A549 (cell line): ENCODE measurements around the gene LRRC8E. TPM values are rescaled to one million over a fixed set of nuclear protein-coding genes. Genes with fewer than 3 reads are reported as not detected.

Source experiments
- ATAC-seq, 2 experiments: fragments of 200-7000 bp in 1 of 2; fragments of >200 bp in 1 of 2; cut with Nextera tagmentation in 1 of 2; cut with Tn5 transposase in 1 of 2; 3 replicates each; pipeline versions ENCODE4 v1.8.0 to v1.9.1; 2018 to 2020; ENCODE audit warnings: mild to moderate bottlenecking in 1 of 2, moderate library complexity in 1 of 2
- CTCF ChIA-PET: fragments of 300-600 bp; sonication (Branson Sonifier 250); formaldehyde crosslinking; extraction: SDS; loops from one replicate; lab custom pipeline; 2021; ENCODE audit warnings: antibody characterized with exemption, inconsistent platforms; lab: Yijun Ruan, JAX
- POLR2A ChIA-PET: fragments of 350-600 bp; formaldehyde crosslinking; extraction: SDS; loops from one replicate; lab custom pipeline; 2021; ENCODE audit warnings: antibody characterized with exemption, inconsistent platforms; lab: Yijun Ruan, JAX
- DNase-seq, 2 experiments: peaks; one replicate each; pipeline versions ENCODE4 v3.0.0 to v3.0.0-alpha.2; 2011 to 2016; ENCODE audit warnings: low read depth in 1 of 2, low spot score in 1 of 2
- FAIRE-seq: peaks from 2 replicates; lab custom pipeline; 2011; peaks lifted over from hg19 to GRCh38; lab: Jason Lieb, UNC
- H3K27ac ChIP-seq, 2 experiments: fragments of >200 bp; sonication (Bioruptor Twin); formaldehyde crosslinking; 3 replicates each; pipeline ENCODE4 v1.5.1; 2016 to 2017
- H3K4me1 ChIP-seq: fragments of >200 bp; sonication (Bioruptor Twin); formaldehyde crosslinking; 3 replicates; pipeline ENCODE4 v1.6.1; 2016
- H3K4me2 ChIP-seq: fragments of >200 bp; sonication (Bioruptor Twin); formaldehyde crosslinking; 3 replicates; pipeline ENCODE4 v1.6.1; 2016
- H3K4me3 ChIP-seq: fragments of >200 bp; sonication (Bioruptor Twin); formaldehyde crosslinking; 3 replicates; pipeline ENCODE4 v1.5.1; 2016
- H3K9me3 ChIP-seq: fragments of >200 bp; sonication (Bioruptor Twin); formaldehyde crosslinking; 3 replicates; pipeline ENCODE4 v1.6.1; 2016
- BHLHE40 ChIP-seq: IDR thresholded peaks from 2 replicates; pipeline ENCODE4 v1.6.1; 2012; ENCODE audit warnings: low read depth, low read length, inconsistent platforms
- CBX8 ChIP-seq: fragments of 200-600 bp; sonication (generic); IDR thresholded peaks from 2 replicates; pipeline ENCODE4 v1.6.1; 2016
- CEBPB ChIP-seq, 2 experiments: fragments of >200 bp in 1 of 2; sonication (Bioruptor Twin) in 1 of 2; formaldehyde crosslinking in 1 of 2; IDR thresholded peaks; 2 replicates each; pipeline ENCODE4 v1.6.1; 2012 to 2016
- EP300 ChIP-seq, 2 experiments: fragments of >200 bp; sonication (Bioruptor Twin); formaldehyde crosslinking; IDR thresholded peaks; 2 replicates in 1 of 2; 3 replicates in 1 of 2; pipeline ENCODE4 v1.6.1; 2016 to 2017
- FOSB ChIP-seq: fragments of 250-450 bp; sonication (Bioruptor Pico); IDR thresholded peaks from 2 replicates; pipeline ENCODE4 v1.5.0; 2020; ENCODE audit warnings: mild to moderate bottlenecking, moderate library complexity
- FOXS1 ChIP-seq: fragments of 250-450 bp; sonication (Bioruptor Pico); IDR thresholded peaks from 2 replicates; pipeline ENCODE4 v1.5.0; 2020; ENCODE audit warnings: mild to moderate bottlenecking, moderate library complexity
- GATA3 ChIP-seq: IDR thresholded peaks from 2 replicates; pipeline ENCODE4 v1.6.1; 2012; ENCODE audit warnings: borderline replicate concordance
- HDAC2 ChIP-seq: fragments of 200-600 bp; sonication (generic); IDR thresholded peaks from 2 replicates; pipeline ENCODE4 v1.6.1; 2016
- HEYL ChIP-seq: fragments of 250-450 bp; sonication (Bioruptor Pico); IDR thresholded peaks from 2 replicates; pipeline ENCODE4 v1.8.0; 2021; ENCODE audit warnings: mild to moderate bottlenecking, moderate library complexity
- HOXB5 ChIP-seq: fragments of 250-450 bp; sonication (Bioruptor Pico); IDR thresholded peaks from 2 replicates; pipeline ENCODE4 v1.5.0; 2020; ENCODE audit warnings: mild to moderate bottlenecking, moderate library complexity
- JUN ChIP-seq, 2 experiments: fragments of >200 bp; sonication (Bioruptor Twin); formaldehyde crosslinking; IDR thresholded peaks; 2 replicates in 1 of 2; 3 replicates in 1 of 2; pipeline ENCODE4 v1.6.1; 2016 to 2017
- KDM1A ChIP-seq: fragments of 200-600 bp; sonication (generic); IDR thresholded peaks from 2 replicates; pipeline ENCODE4 v1.6.1; 2016; ENCODE audit warnings: low read depth, mild to moderate bottlenecking
- MAFK ChIP-seq: fragments of 450-650 bp; IDR thresholded peaks from 2 replicates; pipeline ENCODE4 v1.6.1; 2014; ENCODE audit not compliant: partially characterized antibody
- MAZ ChIP-seq: fragments of 150-350 bp; IDR thresholded peaks from 2 replicates; pipeline ENCODE4 v1.6.1; 2014; ENCODE audit warnings: antibody characterized with exemption, low read depth, low read length, borderline replicate concordance
- NR3C1 ChIP-seq: fragments of >200 bp; sonication (Bioruptor Twin); formaldehyde crosslinking; IDR thresholded peaks from 3 replicates; pipeline ENCODE4 v1.6.1; 2017
- PHF8 ChIP-seq: fragments of 200-600 bp; sonication (generic); IDR thresholded peaks from 2 replicates; pipeline ENCODE4 v1.6.1; 2016; ENCODE audit warnings: low read depth, mild to moderate bottlenecking, antibody characterized with exemption, moderate library complexity, borderline replicate concordance
- POLR2AphosphoS2 ChIP-seq: conservative IDR thresholded peaks from 2 replicates; pipeline ENCODE4 v1.6.1; 2012; ENCODE audit warnings: low read length, improper control_type of control experiment, inconsistent platforms
- RAD21 ChIP-seq, 2 experiments: fragments of >200 bp in 1 of 2; sonication (Bioruptor Twin) in 1 of 2; formaldehyde crosslinking in 1 of 2; IDR thresholded peaks in 1 of 2; conservative IDR thresholded peaks in 1 of 2; 2 replicates in 1 of 2; 3 replicates in 1 of 2; pipeline ENCODE4 v1.6.1; 2012 to 2018; ENCODE audit warnings: inconsistent platforms in 1 of 2
- RARB ChIP-seq: fragments of 250-450 bp; sonication (Bioruptor Pico); IDR thresholded peaks from 2 replicates; pipeline ENCODE4 v1.8.0; 2021; ENCODE audit warnings: mild to moderate bottlenecking, moderate library complexity
- SMC3 ChIP-seq: fragments of >200 bp; sonication (Bioruptor Twin); formaldehyde crosslinking; IDR thresholded peaks from 3 replicates; pipeline ENCODE4 v1.6.1; 2018; ENCODE audit warnings: inconsistent platforms
- TP53 ChIP-seq: fragments of 250-450 bp; sonication (Bioruptor Pico); IDR thresholded peaks from 2 replicates; pipeline ENCODE4 v1.5.0; 2021; ENCODE audit warnings: mild to moderate bottlenecking, moderate library complexity
- ZC3H11A ChIP-seq: fragments of 450-650 bp; IDR thresholded peaks from 2 replicates; pipeline ENCODE4 v1.6.1; 2014; ENCODE audit warnings: antibody characterized with exemption, mild to moderate bottlenecking
- ZSCAN20 ChIP-seq: fragments of 250-450 bp; sonication (Bioruptor Pico); IDR thresholded peaks from 2 replicates; pipeline ENCODE4 v1.8.0; 2022; ENCODE audit warnings: mild to moderate bottlenecking, moderate library complexity
- WGBS: methylation state at CpG from one replicate; pipeline ENCODE4 v1.1.6; 2017; ENCODE audit errors: missing lambda C conversion rate; 5-methylcytosine and 5-hydroxymethylcytosine counted together
- polyA plus RNA-seq, 4 experiments: library from polyadenylated mRNA; depleted of rRNA in 3 of 4; stranded (reverse); fragments of >200 nt; fragmentation: RNase III in 1 of 4; extraction: RNeasy Plus Mini Kit Qiagen cat#74134 plus additional on column Dnase treatment in 1 of 4; gene quantifications; 2 replicates in 3 of 4; 3 replicates in 1 of 4; pipeline ENCODE4 v1.2.3, GENCODE V29; 2011 to 2017
- TF ChIP-seq, protein P1 (sequence below): fragments of >200 bp; sonication (Bioruptor Twin); formaldehyde crosslinking; IDR thresholded peaks from 3 replicates; pipeline ENCODE4 v1.5.1; 2016
- TF ChIP-seq, protein P2 (sequence below): IDR thresholded peaks from 2 replicates; pipeline ENCODE4 v1.6.1; 2012; ENCODE audit warnings: low read depth, borderline replicate concordance
- TF ChIP-seq, protein P3 (sequence below): fragments of 250-450 bp; sonication (Bioruptor Pico); IDR thresholded peaks from 2 replicates; pipeline ENCODE4 v1.5.0; 2020; ENCODE audit warnings: low read depth, mild to moderate bottlenecking, moderate library complexity
- TF ChIP-seq, protein P4 (sequence below): fragments of 250-450 bp; sonication (Bioruptor Pico); IDR thresholded peaks from 2 replicates; pipeline ENCODE4 v1.5.0; 2021; ENCODE audit warnings: mild to moderate bottlenecking, moderate library complexity, borderline replicate concordance

Gene LRRC8E
- polyA plus RNA-seq, 2 of the 4 experiments (the other 2 are of a cell fraction): 4.0 to 4.4 TPM

DNA sequence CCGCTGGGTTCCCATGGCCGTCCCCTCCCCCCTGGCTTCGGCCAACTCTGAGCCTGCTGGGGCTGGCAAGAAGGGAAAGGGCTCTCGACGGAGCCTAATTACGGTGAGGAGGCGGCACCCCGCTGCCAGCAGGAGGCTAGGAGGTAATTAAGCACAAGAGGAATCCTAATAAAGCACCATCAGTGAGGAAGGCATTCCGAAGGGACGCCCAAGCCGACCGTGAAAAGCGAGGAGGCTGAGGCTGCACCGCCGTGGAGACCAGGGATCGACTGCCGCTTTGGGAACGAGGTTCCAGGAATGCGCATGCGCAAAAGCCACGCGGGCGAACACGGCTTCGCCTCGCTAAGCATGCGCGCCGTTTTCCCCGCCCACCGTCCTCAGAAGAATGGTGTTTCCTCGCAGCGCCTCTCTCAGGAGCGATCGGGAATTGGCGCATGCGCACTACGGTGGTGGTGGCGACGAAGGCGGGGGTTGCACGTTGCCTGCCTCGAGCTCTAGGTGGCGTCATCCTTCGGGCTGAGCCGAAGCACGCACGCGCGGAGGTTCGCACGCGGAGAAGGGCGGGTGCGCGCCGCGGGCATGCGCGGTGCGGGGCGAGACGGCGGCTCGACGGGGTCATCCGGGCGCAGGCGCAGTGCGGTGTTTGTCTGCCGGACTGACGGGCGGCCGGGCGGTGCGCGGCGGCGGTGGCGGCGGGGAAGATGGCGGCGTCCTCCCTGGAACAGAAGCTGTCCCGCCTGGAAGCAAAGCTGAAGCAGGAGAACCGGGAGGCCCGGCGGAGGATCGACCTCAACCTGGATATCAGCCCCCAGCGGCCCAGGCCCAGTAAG is 15.1 kb downstream of the LRRC8E start, which contains the start of gene MAP2K7 (continued):
- TF ChIP-seq, protein P1, sequence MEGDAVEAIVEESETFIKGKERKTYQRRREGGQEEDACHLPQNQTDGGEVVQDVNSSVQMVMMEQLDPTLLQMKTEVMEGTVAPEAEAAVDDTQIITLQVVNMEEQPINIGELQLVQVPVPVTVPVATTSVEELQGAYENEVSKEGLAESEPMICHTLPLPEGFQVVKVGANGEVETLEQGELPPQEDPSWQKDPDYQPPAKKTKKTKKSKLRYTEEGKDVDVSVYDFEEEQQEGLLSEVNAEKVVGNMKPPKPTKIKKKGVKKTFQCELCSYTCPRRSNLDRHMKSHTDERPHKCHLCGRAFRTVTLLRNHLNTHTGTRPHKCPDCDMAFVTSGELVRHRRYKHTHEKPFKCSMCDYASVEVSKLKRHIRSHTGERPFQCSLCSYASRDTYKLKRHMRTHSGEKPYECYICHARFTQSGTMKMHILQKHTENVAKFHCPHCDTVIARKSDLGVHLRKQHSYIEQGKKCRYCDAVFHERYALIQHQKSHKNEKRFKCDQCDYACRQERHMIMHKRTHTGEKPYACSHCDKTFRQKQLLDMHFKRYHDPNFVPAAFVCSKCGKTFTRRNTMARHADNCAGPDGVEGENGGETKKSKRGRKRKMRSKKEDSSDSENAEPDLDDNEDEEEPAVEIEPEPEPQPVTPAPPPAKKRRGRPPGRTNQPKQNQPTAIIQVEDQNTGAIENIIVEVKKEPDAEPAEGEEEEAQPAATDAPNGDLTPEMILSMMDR: peak; percentile 58
- no peak for TF ChIP-seq HDAC2
- TF ChIP-seq SMC3: 0 out of 3 replicates have a peak, but pooled peaks have one; percentile 18
- TF ChIP-seq TP53: no peak
- TF ChIP-seq, protein P2, sequence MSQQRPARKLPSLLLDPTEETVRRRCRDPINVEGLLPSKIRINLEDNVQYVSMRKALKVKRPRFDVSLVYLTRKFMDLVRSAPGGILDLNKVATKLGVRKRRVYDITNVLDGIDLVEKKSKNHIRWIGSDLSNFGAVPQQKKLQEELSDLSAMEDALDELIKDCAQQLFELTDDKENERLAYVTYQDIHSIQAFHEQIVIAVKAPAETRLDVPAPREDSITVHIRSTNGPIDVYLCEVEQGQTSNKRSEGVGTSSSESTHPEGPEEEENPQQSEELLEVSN: peak; percentile 91

DNA sequence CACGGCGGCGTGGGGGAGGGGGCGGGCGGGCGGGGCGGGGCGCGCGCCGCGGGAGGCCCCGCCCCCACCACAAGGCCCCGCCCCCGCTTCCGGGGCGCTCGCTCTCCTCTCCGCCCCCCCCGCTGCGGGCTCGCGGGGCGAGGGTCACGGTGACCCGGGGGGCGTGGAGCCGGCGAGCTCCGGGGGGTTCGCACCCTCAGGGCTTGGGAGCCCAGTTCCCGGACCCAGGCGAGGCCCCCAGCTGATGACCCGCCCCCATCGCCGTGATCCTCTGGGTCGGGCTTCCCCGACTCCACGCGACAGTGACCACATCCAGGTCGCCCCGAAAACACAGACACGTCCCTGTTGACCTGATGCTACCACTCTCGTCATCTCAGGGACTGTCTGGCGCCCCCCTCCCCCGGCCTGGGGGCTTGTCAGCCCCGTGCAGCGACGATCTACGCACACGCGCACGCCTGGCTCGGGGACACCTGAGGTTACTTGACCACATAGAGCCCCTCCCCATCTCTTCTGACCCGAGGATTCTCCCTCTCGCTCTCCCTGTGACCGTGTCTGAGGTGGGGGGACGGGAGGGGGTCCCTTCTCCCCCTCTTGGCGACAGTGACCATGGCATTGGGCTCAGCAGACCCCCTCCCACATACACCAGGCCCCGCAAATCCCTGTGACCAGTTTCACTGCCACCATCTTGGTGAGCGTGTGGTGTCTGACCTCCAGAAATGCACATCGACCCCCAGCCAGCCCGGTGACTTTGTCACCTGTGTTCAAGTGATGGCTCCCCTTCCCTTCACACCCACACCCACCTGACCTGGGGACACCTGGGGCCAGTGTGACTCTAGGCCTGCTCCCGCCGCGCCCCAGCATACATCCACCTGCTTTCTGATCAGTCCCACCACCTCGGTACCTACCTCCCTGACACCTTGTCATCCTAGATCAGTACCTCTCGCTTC is 16.0 kb downstream of the LRRC8E start:
- WGBS: 42% methylated on average over 13 of the region's 68 CpGs
- FAIRE-seq (no peak), DNase-seq (no peak), ATAC-seq (peak; percentile 12 to 35)
- H3K27ac ChIP-seq: peak overlapping the region; percentile 88 to 97
- H3K4me2 ChIP-seq: peak overlapping the region; percentile 86
- no peak for TF ChIP-seq CEBPB (IDR thresholded peaks at IDR 0.05)
- TF ChIP-seq MAZ: no peak
- no peak for TF ChIP-seq CBX8
- TF ChIP-seq, protein P3, sequence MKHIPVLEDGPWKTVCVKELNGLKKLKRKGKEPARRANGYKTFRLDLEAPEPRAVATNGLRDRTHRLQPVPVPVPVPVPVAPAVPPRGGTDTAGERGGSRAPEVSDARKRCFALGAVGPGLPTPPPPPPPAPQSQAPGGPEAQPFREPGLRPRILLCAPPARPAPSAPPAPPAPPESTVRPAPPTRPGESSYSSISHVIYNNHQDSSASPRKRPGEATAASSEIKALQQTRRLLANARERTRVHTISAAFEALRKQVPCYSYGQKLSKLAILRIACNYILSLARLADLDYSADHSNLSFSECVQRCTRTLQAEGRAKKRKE (CRISPR knock-in tag): no peak
- no peak for TF ChIP-seq NR3C1
- no peak for TF ChIP-seq HOXB5 (CRISPR knock-in tag)
- TF ChIP-seq POLR2AphosphoS2: no peak
- TF ChIP-seq PHF8: no peak
- no peak for TF ChIP-seq GATA3
- no peak for TF ChIP-seq BHLHE40
- TF ChIP-seq, protein P4, sequence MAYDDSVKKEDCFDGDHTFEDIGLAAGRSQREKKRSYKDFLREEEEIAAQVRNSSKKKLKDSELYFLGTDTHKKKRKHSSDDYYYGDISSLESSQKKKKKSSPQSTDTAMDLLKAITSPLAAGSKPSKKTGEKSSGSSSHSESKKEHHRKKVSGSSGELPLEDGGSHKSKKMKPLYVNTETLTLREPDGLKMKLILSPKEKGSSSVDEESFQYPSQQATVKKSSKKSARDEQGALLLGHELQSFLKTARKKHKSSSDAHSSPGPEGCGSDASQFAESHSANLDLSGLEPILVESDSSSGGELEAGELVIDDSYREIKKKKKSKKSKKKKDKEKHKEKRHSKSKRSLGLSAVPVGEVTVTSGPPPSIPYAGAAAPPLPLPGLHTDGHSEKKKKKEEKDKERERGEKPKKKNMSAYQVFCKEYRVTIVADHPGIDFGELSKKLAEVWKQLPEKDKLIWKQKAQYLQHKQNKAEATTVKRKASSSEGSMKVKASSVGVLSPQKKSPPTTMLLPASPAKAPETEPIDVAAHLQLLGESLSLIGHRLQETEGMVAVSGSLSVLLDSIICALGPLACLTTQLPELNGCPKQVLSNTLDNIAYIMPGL: no peak
- H3K4me1 ChIP-seq: peaks cover 8% of the 10 kb centered on the region
- ChIA-PET POLR2A (interaction anchor here (0.6 to 2.5 kb wide), 9 partner anchors 11 to 304 kb away, joined by 3 to 17 read pairs (median 4); partner anchors contain the start of genes LRRC8E and SNAPC2), CTCF (interaction anchor here (0.9 to 2.5 kb wide), 10 partner anchors 8 to 52 kb away, joined by 3 to 10 read pairs (median 4); partner anchors contain the start of gene LRRC8E)
- H3K9me3 ChIP-seq: no peaks in the 10 kb centered on the region
- H3K4me3 ChIP-seq: peak overlapping the region; percentile 72

DNA sequence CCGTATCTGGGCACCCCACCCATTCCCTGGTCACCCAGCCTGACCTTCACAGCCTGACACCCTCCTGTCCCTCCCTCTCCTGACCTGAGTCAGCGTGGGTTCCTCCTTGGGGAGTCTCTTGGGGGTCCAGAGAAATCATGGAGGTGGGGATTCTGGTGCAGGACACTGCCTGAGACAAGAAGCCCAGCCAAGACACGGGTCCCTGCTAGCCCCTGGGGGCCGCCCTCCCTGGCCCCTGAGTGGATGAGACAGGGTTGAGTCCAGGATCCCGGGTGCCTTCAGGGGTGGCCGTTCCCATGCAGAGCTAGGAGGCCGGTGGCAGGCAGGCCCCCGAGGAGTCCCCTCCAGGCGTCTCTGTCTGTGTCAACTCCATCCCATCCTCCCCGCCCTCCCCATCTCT is 17.0 kb downstream of the LRRC8E start:
- Histone ChIP-seq H3K9me3 (no peaks in the 10 kb centered on the region), H3K27ac (no peak overlapping the region), H3K4me2 (peak overlapping the region; percentile 86), H3K4me1 (peaks cover 8% of the 10 kb centered on the region), H3K4me3 (no peak overlapping the region; the same call in 2 of the 3 replicates)
- FAIRE-seq: no peak
- CTCF ChIA-PET: no interaction called here
- no peak for DNase-seq
- TF ChIP-seq EP300 (IDR thresholded peaks at IDR 0.05) (no peak), RAD21 (conservative IDR thresholded peaks at IDR 0.05 in 1 of 2, IDR thresholded peaks at IDR 0.05 in 1 of 2) (no peak), GATA3 (no peak), FOSB (CRISPR knock-in tag) (no peak), KDM1A (no peak), BHLHE40 (no peak), ZC3H11A (no peak), MAFK (no peak), HEYL (CRISPR knock-in tag) (no peak), ZSCAN20 (CRISPR knock-in tag) (no peak), RARB (CRISPR knock-in tag) (no peak), JUN (IDR thresholded peaks at IDR 0.05) (no peak), SMC3 (no peak), FOXS1 (CRISPR knock-in tag) (no peak)
- no peak for ATAC-seq
- WGBS: 72% methylated on average over 7 of the region's 10 CpGs
- POLR2A ChIA-PET: no interaction called here
